Fibroblast of peridontal ligament (primary cell): ENCODE results near the gene SPG21.
A peak's percentile ranks its signal among the peaks of the same experiment; 100 is the strongest.

Experiments used
- DNase-seq: peaks from one replicate; pipeline ENCODE4 v3.0.0-alpha.2; 2010; ENCODE audit errors: extremely low read depth

The SPG21 gene

DNA sequence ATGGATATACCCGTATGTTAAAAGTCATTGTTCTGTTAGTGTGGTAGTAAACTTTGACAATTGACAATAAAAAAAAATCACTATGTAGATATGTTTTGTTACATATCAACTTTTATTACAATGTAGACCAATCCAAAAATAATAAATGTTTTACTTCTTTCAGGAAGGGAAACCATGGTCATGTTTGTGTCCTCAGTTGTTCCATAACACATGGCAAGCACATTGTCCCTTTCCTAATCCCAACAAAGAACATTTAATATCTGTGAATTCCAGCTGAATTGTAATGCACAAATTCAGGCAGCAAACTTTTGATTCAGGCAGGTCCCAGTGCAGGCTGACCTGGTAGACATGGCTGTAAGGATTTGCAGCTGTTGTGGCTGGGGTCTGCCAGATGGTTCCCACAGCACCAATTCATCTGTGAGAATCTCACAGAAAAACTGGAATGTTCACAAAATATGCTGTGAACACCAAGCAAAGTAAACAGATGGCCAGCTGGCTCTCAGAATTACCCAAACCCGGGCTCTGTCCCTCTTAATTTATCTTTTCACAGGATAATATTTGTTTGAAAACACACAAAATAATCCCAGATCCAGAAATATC, 1.9 kb upstream of the SPG21 start:
- DNase-seq = peak; percentile 35

DNA sequence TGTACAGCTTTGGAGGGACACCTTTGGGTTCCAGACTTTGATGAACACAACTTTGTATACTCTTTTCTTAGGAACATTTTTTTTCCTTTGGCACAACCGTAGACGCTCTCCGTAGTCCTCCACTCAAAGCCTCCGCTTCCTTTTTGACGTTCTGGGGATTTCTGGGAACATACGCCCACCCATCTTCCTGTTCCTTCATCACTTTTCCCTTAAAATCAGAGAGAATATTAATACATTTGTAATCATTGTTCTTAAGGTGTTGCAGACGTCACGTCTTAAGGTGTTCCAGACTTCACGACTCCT, 405 bp upstream of the SPG21 start:
- DNase-seq = no peak

DNA sequence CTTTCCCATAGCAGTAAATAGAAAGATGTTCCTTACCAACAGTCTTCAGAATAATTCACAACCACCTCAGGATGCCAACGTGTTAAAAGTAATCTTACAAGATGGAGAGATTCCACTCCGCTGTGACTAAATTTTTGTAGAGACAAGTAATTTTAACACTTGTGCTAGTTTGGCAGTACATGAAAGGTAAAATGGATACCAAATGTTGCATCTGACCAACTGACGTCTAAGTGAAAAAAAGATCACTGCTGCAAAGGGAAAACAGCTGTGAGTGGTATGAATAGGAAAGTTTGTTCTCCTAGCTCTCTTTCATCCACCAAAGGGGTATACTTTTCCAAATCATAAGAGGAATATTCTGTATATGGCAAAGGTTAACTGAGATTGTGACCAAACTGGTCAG, 2.6 kb downstream of the SPG21 start:
- DNase-seq = peak; percentile 59

DNA sequence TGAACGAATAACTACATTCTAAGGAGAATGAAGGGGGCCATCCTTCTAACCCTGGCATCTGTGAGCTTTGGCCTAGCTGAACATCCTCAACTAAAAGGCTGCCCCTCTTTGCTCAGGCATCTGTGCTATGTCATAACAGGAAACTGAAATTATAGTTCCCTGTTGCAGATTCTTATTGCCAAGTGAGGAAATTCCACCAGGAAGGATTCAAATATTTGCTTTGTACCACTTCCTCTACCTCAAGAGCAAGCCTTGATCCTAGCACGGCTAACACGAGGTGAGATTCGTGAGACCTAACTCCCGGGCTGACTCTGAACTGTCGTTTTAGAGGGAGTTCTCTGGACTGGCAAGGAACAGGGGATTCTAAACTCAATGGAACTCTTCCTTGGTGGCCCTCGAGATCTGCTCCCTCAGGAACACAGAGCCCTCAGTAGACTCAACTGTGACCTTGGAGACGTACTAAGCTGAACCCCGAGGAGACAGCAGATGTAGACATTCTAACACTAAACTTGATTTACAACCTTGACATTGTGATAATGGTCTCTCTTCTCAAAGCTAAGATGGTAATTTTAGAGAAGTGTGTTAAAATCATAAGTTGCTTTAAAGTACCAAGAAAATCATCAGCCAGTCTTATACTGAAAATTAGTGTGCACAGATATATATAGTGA, 4.2 kb downstream of the SPG21 start:
- no peak for DNase-seq

DNA sequence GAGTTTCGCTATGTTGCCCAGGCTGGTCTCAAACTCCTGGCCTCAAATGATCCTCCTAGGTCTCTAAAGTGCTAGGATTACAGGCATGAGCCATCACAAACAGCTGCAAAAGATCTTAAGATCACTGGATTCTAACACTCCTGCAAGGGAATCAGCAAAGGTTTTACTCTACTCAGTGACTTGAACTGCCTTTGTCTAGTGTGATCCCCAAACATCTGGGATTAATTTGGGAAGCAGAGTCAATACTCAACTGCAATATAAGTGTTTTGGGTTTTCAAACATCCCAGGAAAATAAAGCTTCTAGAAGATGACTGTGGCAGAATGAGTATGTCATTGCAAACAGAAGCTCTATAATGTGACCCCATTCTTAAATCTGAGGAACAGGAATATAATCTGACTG, 7.2 kb downstream of the SPG21 start:
- DNase-seq = peak; percentile 88

DNA sequence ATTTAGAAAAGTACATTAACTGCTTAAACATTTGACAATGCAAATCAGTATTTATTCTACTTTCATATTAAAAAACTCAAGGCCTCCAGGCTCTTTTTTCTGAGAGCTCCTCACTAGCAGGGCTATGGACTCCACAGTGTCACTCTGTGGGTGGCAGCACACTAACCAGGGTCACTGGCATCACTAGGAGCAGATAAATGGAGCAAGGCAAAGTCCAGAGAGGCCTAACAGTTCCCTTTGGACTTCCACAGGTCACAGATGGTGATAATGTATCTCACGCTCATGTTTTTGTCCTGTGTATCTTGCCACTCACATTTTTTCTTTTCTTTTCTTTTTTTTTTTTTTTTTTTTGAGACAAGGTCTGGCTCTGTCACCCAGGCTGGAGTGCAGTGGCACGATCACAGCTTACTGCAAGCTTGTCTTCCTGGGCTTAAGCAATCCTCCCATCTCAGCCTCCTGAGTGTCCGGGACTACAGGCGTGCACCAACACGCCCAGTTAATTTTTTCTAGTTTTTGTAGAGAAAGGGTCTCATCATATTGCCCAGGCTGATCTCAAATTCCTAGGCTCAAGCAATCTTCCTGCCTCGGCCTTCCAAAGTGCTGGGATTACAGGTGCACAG, 7.8 kb downstream of the SPG21 start:
- DNase-seq = no peak

DNA sequence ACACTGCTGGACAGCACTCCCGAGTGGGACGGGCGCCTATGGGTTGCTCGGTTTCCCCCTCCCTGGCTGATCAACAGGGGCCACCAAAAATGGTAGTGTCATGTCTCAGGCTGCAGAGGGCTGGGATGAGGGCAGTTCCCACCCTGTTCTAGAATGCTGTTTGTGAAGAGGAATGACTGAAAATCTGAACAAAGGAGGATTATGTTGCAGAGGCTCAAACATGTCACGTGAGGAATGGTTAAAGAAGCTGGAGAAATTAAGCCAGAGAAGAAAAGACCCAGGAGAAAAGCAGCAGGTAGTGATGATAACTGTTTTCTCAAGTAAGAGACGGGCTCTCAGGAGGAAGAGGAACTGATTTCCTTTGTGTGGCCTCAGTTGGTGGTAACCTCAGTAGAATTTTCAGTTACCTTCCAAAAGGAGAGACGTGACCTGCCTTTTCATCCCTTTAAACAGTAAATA, 10.4 kb downstream of the SPG21 start:
- DNase-seq = no peak

DNA sequence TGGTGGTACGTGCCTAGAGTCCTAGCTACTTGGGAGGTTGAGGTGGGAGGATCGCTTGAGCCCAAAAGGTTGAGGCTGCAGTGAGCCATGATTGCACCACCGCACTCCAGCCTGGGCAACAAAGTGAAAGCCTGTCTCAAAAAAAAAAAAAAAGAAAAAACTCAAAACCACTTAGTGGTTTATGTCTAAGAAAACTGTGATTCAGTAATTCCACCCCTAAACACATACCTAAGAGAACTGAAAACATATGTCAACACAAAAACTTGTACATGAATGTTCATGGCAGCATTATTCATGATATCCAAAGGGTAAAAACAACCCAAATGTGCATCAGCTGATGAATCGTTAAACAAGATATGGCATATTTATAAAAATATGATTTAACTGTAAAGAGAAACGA, 14.3 kb downstream of the SPG21 start:
- peak; percentile 86 for DNase-seq

DNA sequence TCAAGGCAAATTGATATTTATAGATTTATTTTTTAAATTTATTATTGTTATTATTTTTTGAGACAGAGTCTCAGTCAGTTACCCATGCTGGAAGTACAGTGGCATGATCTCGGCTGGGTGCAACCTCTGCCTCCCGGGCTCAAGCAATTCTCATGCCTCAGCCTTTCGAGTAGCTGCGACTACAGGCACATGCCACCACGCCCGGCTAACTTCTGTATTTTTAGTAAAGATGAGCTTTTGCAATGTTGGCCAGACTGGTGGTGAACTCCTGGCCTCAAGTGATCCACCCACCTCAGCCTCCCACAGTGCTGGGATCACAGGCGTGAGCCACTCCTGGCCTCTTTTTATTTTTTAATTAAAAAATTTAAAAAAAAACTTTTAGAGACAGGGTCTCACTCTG, 19.0 kb downstream of the SPG21 start:
- no peak for DNase-seq

DNA sequence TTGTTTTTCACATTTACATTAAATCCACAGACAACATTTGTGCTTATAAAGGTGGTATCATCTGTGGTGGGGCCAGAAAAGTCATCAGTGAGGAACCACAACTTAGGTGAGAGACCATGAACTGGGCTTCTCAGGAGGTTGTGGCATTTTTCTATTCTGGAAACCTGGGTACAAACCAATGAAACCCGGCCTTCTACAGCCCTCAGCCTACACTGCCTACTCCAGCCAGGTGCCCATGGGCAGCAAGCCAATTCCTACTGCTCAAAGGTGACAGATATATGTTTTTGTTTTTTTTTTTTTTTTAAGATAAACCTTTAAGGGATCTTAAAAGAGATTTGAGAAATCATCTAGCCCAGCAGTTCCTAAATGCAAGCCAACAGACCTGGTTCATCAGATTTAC, 20.3 kb downstream of the SPG21 start:
- DNase-seq = no peak

DNA sequence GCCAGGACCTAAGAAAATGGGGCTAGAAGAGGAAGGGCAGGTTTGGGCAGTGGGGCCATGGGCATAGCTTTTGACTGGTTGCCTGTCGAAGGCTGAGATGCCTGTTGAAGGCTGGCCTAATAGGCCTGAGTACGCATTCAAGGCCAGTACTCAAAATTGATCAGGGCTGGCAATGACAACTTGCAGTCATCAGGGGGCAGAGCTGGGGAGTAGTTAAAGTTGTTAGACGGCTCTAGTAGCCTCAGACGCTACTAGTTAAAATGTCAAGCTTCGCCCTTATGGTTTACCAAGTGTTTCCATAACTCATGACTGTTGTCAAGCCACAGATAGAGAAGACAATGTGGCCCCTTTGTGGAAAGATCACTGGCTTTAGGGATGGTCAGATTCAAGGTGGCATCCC, 28.7 kb downstream of the SPG21 start:
- DNase-seq = no peak

DNA sequence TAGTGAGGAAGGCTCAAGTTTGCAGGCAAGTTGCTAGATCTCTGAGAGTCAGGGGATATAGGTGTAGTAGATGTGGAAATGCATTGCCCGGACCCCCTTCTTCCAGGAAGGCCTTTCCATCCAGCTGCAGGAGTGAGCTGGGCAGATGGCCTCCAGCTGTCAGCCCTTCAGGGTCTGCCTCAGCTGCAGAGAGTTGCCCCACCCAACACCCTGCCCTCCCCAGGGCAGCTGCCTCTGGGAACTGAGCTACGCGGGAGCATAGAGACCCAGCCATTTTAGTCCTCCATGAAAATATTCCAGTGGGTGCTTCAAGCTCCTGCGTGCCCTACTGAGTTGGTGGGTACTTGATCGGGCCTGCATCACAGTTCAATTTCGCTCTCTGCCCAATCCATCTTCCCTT, 29.6 kb downstream of the SPG21 start:
- no peak for DNase-seq

DNA sequence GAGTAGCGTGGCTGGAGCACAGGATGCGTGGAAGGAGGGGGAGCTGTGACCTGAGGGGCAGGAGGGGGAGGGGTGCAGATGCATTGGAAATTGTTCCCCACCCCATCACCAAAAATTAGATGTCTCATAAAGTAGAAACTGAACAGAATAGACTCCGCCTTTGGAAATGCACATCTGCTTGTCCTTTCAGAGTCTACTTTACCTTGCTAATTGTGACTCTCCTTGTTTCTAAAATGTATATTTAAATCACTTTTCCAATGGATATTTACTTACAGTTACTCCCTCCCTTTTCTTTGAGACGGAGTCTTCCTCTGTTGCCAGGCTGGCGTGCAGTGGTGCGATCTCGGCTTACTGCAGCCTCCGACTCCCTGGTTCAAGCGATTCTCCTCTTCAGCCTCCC, 30.6 kb downstream of the SPG21 start:
- no peak for DNase-seq

DNA sequence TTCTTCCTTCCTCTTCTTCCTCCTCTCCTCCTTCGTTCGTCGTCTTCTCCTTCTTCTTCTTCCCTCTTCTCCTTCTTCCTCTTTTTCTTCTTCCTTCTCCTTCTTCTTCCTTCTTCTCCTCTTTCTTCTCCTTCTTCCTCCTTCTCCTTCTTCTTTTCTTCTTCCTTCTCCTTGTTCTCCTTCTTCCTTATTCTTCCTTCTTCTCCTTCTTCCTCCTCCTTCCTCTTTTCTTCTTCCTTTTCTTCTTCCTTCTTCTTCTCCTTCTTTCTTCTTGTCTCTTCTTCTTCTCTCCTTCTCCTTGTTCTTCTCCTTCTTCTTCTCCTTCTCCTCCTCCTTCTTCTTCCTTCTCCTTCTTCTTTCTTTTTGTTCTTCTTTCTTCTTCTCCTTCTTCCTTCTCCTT, 35.3 kb downstream of the SPG21 start:
- no peak for DNase-seq

DNA sequence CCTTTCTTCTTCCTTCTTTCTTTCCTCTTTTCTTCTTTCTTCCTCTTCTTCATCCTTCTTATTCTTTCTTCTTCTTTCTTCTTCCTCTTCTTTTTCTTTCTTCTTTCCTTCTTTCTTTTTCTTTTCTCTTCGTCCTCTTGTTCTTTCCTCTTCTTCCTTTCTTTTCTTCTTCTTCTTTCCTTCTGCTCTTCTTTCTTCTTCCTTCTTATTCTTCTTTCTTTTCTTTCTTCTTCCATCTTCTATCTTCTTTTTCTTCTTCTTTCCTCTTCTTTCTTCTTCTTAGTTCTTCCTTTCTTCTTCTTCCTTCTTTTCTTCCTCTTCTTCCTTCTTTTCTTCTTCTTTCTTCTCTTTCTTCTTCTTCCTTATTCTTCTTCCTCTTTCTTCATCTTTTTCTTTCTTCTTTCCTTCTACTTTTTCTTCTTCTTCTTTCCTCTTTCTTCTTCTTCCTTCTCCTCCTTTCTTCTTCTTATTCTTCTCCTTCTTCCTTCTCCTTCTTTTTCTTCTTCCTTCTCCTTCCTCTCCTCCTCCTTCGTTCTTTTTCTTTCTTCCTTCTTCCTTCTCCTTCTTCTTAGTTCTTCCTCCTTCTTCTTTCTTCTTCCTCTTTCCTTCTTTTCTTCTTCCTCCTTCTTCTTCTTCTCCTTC, 37.8 kb downstream of the SPG21 start:
- no peak for DNase-seq

DNA sequence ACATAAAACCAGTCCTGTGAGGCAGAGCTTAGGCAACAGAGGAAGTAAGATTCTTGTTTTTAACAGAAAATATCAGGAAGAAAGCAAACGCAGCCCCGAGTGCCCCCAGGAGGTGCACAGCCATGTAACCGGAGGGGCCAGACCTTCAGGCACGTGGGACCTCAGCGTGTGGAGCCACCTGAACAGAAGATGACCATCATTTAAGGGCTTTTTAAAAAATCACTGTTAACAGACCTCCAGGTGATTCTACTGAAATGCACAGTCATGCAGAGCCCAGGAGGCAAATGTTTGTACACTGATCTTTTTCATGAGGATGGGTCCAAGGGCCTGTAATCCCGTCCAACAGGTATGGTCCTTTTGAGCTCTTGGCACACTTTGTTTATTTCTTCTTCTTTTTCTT, 38.8 kb downstream of the SPG21 start:
- no peak for DNase-seq

DNA sequence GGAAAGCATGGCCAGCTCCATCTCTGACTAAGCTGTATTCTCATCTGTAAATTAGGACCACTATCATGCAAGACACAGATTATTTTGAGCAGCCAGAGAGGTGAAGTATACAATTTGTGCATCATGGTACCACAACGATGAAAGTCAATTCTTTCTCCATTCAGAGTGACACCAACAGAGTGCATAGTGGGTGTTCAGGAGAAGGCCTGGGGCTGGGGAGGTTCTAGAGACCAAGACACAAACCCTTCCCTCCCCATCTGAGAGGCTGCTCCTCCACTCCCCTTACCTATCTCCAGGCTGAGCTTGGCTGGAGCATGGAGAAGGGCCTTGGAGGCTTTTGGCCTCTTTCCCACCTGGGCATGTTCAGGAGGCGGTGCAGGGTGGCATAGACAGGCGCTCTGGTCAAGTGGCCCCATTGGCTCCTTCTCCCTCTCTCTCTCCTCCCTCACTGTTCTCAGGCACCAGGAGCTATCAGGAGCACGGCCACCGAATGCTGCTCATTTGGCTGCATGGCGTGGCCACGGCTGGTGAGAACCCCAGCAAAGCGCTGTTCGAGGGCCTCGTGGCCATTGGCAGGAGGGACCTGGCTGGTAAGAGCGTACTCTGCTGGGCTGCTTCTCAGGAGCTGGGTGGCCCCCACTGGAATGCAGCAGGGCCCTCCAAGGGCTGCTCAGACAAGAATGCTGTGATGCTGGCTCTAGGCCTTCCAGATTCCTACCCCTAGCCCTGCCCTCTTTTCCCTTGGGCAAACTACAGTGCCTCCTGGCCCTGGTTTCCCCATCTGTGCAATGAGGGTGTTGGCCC, 40.1 kb downstream of the SPG21 start:
- no peak for DNase-seq

DNA sequence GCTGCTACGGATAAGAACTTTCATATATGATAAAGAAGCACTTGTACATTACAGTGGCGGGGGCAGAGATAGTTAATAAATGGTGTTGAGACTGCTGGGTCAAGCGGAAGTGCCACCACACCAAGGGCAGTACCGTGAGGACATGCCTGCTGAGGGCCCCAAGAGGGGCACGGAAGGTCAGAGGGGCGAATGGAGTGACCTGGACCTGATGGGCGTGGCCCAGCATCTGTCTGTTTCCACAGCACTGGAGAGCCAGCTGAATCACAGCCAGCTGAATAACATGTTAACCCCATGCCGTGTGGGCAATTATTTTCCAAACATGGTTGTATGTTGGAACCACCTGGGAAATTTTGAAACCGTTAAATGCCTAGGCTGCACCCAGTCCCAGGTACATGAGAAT, 40.8 kb downstream of the SPG21 start:
- no peak for DNase-seq

DNA sequence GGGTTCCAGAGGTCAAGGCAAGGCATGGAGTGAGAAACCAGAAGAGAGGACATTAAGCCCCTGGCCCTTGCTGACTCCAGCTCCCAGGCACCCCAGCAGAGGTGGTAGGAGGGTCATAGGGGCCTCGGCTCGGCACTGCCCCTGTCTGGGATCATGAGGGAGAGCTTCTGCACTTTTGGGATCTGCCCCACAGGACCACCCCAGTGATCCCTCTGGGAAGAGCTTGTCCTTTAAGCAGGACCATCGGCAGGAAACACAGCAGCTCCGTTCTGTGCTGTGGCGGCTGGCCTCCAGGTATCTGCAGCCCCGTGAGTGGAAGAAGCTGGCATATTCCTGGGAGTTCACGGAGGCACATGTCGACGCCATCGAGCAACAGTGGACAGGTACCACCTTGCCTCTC, 42.5 kb downstream of the SPG21 start:
- no peak for DNase-seq

DNA sequence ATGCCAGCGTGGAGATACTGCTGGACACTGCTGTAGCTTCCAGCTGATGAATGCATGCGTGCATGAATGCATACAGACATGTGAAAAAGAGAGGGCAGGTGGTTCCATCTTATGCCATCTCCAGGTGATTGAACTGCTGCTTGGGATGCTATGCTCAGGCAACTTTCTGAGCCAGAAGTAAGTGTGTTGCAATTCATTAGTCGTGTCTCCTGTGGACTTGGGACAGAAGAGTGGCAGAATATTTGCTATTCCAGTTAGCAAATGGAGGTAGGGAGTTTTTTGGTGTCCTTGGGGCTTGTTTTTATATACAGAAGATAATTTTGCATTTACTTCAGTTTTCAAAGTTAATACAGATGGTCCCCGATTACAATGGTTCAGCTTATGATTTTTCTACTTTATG, 44.8 kb downstream of the SPG21 start:
- no peak for DNase-seq

DNA sequence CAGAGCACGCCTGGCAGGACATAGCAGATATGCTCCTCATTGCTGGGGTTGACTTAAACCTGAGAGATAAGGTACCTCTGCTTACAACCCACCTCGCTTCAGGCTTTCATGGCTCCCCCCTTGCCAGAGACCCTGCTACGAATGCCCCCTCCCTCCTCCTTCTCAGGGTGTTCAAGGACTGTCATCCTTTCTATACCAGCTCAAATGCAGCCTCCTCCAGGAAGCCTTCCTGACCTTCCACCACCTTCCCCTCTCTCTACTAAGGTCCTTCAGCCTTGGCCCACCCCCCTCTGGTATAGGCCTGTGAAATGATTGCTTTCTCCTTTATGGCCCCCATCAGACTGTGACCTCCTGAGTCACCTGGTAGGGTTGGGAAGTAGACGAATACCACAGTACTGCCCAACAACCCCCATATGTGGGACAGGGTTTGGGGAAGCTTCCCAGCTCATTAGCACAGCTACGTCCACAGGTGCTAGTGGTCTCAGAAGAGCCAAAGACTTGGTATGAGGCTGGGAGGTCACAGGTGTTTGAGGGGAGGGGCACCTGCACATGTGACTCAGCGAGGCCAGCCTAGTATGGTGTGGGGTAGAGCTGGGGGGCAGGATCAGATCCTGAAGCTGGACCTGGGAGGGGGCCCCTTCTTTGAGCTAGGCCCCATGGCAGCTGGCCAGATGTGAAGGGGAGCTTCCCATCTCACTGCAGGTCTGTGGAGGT, 46.0 kb downstream of the SPG21 start:
- no peak for DNase-seq

DNA sequence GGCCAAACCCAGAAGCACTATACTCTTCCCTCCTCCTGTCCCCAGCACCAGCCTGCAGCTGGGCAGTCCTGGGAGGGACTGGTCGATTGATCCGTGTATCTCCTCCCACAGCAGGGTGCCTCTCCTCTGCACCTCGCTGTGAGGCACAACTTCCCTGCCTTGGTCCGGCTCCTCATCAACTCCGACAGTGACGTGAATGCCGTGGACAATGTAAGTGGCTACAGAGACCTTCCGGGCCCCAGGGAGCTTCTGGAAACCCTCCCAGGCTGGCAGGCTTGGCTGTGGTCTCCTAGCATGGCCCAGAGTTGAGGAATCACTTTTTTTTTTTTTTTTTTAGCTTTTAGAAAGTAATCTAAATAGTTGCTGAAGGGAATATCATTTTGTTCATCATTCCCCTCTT, 47.4 kb downstream of the SPG21 start:
- peak; percentile 18 for DNase-seq
